DLD1 (cell line): ENCODE measurements around the gene PTPN14.
"Not testable (repeated sequence)": the region's sequence is repeated elsewhere in the genome, so short reads cannot be mapped to it uniquely, and the experiment has no call there.

ENCODE experiments used
- in situ Hi-C: cut with HindIII; loops from 2 replicates; pipeline ENCODE4 v1.10.0; 2017; ENCODE audit warnings: low sequenced_read_pairs

The PTPN14 gene

GRCh38 chr1:214514032-214514818 lies 37.2 kb downstream of the PTPN14 start:
- in situ Hi-C loops: no loop called here

- in situ Hi-C loops: no loop called here
These were observed 38.0 kb downstream of the PTPN14 start for GRCh38 chr1:214513394-214513793.

- in situ Hi-C loops: no loop called here
These were observed 39.8 kb downstream of the PTPN14 start for GRCh38 chr1:214511639-214511998.

GRCh38 chr1:214510914-214511638 lies 40.3 kb downstream of the PTPN14 start:
- in situ Hi-C loops: no loop called here

- in situ Hi-C loops: no loop called here
These were observed 40.9 kb downstream of the PTPN14 start for GRCh38 chr1:214510477-214510876.

- in situ Hi-C loops: not testable (repeated sequence)
These were observed 41.8 kb downstream of the PTPN14 start for GRCh38 chr1:214509622-214510021.

GRCh38 chr1:214506972-214507431 lies 44.4 kb downstream of the PTPN14 start:
- in situ Hi-C loops: no loop called here

- in situ Hi-C loops: no loop called here
These were observed 46.3 kb downstream of the PTPN14 start for GRCh38 chr1:214505134-214505533.

- in situ Hi-C loops: no loop called here
These were observed 47.1 kb downstream of the PTPN14 start for GRCh38 chr1:214504330-214504729.

- in situ Hi-C loops: no loop called here
These were observed 47.8 kb downstream of the PTPN14 start for GRCh38 chr1:214503553-214503952.

GRCh38 chr1:214500340-214501055 lies 50.9 kb downstream of the PTPN14 start:
- in situ Hi-C loops: no loop called here

- in situ Hi-C loops: no loop called here
These were observed 51.7 kb downstream of the PTPN14 start for GRCh38 chr1:214499732-214500131.

- in situ Hi-C loops: no loop called here
These were observed 53.4 kb downstream of the PTPN14 start for GRCh38 chr1:214498021-214498420.

- in situ Hi-C loops: no loop called here
These were observed 55.3 kb downstream of the PTPN14 start for GRCh38 chr1:214496126-214496525.

- in situ Hi-C loops: no loop called here
These were observed 56.7 kb downstream of the PTPN14 start for GRCh38 chr1:214494706-214495105.

GRCh38 chr1:214494179-214494578 lies 57.2 kb downstream of the PTPN14 start:
- in situ Hi-C loops: not testable (repeated sequence)

- in situ Hi-C loops: no loop called here
These were observed 58.1 kb downstream of the PTPN14 start for GRCh38 chr1:214493126-214493796.

- in situ Hi-C loops: no loop called here
These were observed 58.9 kb downstream of the PTPN14 start for GRCh38 chr1:214492401-214493075.

- in situ Hi-C loops: no loop called here
These were observed 59.8 kb downstream of the PTPN14 start for GRCh38 chr1:214491468-214492146.

GRCh38 chr1:214485151-214485550 lies 66.3 kb downstream of the PTPN14 start:
- in situ Hi-C loops: no loop called here
